B cell (primary cell): ENCODE results near the gene MAGIX.

Experiments
- CTCF ChIP-seq: fragments of 200-600 bp; IDR thresholded peaks from one replicate; pipeline ENCODE4 v1.8.0; 2022; ENCODE audit warnings: antibody characterized with exemption, mild to moderate bottlenecking
- EZH2 ChIP-seq: IDR thresholded peaks from 2 replicates; pipeline ENCODE4 v1.6.1; 2012; ENCODE audit warnings: borderline replicate concordance, low read depth, mild to moderate bottlenecking, moderate library complexity, low read length; ENCODE audit not compliant: insufficient read depth, poor library complexity, severe bottlenecking

DNA sequence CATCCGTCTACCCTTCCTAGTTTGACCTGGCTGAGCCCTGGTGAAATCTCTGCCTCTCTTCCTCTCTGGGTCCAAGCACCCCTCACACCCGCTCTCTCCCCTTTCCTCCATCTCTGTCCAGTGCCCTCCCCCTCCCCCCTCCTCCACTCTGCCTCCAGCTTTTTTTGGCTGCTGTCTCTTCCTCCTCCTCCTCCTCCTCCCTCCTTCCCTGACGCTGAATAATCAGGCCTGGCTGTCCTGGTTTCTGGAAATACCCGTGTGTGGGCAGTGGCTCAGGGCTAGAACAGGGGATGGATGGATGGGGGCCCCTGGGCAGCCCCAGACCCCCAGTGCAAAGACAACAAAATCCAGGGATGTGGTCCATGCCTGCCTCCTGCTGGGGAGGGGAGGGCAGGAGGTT, 42.2 kb downstream of the MAGIX start:
- TF ChIP-seq EZH2 (no peak), CTCF (no peak)
